SH-SY5Y (cell line): ENCODE data around the gene SPRED3.

Experiments
- GATA2 ChIP-seq: IDR thresholded peaks from 2 replicates; pipeline ENCODE4 v1.6.1; 2011; ENCODE audit warnings: mild to moderate bottlenecking, low read depth, low read length
- GATA3 ChIP-seq: IDR thresholded peaks from 2 replicates; pipeline ENCODE4 v1.6.1; 2011; ENCODE audit warnings: low read depth, mild to moderate bottlenecking, low read length, moderate library complexity

SPRED3 gene

GRCh38 chr19:38395381-38396114 lies 7.1 kb downstream of the SPRED3 start:
- TF ChIP-seq GATA2 = no peak
- TF ChIP-seq GATA3 = no peak

GRCh38 chr19:38399081-38399480 lies 10.6 kb downstream of the SPRED3 start:
- no peak for TF ChIP-seq GATA2
- TF ChIP-seq GATA3 = no peak

GRCh38 chr19:38399537-38399936 lies 11.0 kb downstream of the SPRED3 start:
- TF ChIP-seq GATA3 (no peak), GATA2 (no peak)

GRCh38 chr19:38400361-38400760 lies 11.9 kb downstream of the SPRED3 start:
- no peak for TF ChIP-seq GATA2
- no peak for TF ChIP-seq GATA3

GRCh38 chr19:38401148-38401547 lies 12.7 kb downstream of the SPRED3 start:
- TF ChIP-seq GATA3 (no peak), GATA2 (no peak)

- TF ChIP-seq GATA3 (no peak), GATA2 (no peak)
Observed at GRCh38 chr19:38402623-38402966, 14.1 kb downstream of the SPRED3 start.

GRCh38 chr19:38402967-38403674 lies 14.6 kb downstream of the SPRED3 start, which contains the start of gene FAM98C:
TSS of gene FAM98C (plus strand) at chr19:38403093. CDS start at chr19:38403154, 61 bp downstream.
- TF ChIP-seq GATA2 (no peak), GATA3 (no peak)

- TF ChIP-seq GATA3 = no peak
- no peak for TF ChIP-seq GATA2
Observed at GRCh38 chr19:38404858-38405257, 16.4 kb downstream of the SPRED3 start.

- TF ChIP-seq GATA2 (no peak), GATA3 (no peak)
Observed at GRCh38 chr19:38405276-38405675, 16.8 kb downstream of the SPRED3 start.

- TF ChIP-seq GATA2 = no peak
- TF ChIP-seq GATA3 = no peak
Observed at GRCh38 chr19:38409631-38410133, 21.2 kb downstream of the SPRED3 start.

GRCh38 chr19:38411041-38411712 lies 22.7 kb downstream of the SPRED3 start:
- TF ChIP-seq GATA3 (no peak), GATA2 (no peak)

- TF ChIP-seq GATA2 (no peak), GATA3 (no peak)
Observed at GRCh38 chr19:38412491-38412890, 24.0 kb downstream of the SPRED3 start.

- no peak for TF ChIP-seq GATA2
- no peak for TF ChIP-seq GATA3
Observed at GRCh38 chr19:38412961-38413360, 24.5 kb downstream of the SPRED3 start.

- TF ChIP-seq GATA2 (no peak), GATA3 (no peak)
Observed at GRCh38 chr19:38413416-38413815, 24.9 kb downstream of the SPRED3 start.
